HepG2 (cell line): ENCODE measurements around the gene NFKBIA. TPM values are rescaled to one million over a fixed set of nuclear protein-coding genes. Genes with fewer than 3 reads are reported as not detected.
A peak's percentile ranks its signal among the peaks of the same experiment; 100 is the strongest.

Experiments
- ARID3A ChIP-seq: IDR thresholded peaks from 2 replicates; pipeline ENCODE4 v1.6.1; 2012; ENCODE audit warnings: low read depth, low read length, improper control_type of control experiment
- ATF6 ChIP-seq: sonication (generic); formaldehyde crosslinking; conservative IDR thresholded peaks from 2 replicates; pipeline ENCODE4 v1.4.0; 2020; ENCODE audit warnings: missing genetic modification reagents
- FOXP1 ChIP-seq, 2 experiments: fragments of 450-650 bp in 1 of 2; IDR thresholded peaks; 2 replicates each; pipeline ENCODE4 v1.6.1; 2017 to 2018; ENCODE audit warnings: antibody characterized with exemption in 1 of 2
- GATAD2A ChIP-seq: IDR thresholded peaks from 2 replicates; pipeline ENCODE4 v1.6.1; 2016
- HMG20A ChIP-seq: IDR thresholded peaks from 2 replicates; pipeline ENCODE4 v1.6.1; 2016; ENCODE audit warnings: borderline replicate concordance
- JUND ChIP-seq: sonication (generic); formaldehyde crosslinking; IDR thresholded peaks from 2 replicates; pipeline ENCODE4 v1.8.0; 2022; ENCODE audit warnings: mild to moderate bottlenecking, missing genetic modification reagents
- KDM6A ChIP-seq: IDR thresholded peaks from 2 replicates; pipeline ENCODE4 v1.6.1; 2016; ENCODE audit warnings: low read depth
- MAFF ChIP-seq: IDR thresholded peaks from 2 replicates; pipeline ENCODE4 v1.6.1; 2011; ENCODE audit warnings: low read depth, low read length, improper control_type of control experiment
- MLLT10 ChIP-seq: sonication (generic); formaldehyde crosslinking; IDR thresholded peaks from 2 replicates; pipeline ENCODE4 v1.4.0; 2020; ENCODE audit warnings: missing genetic modification reagents
- NR2F6 ChIP-seq, 2 experiments: IDR thresholded peaks; 2 replicates each; pipeline ENCODE4 v1.6.1; 2016; ENCODE audit warnings: antibody characterized with exemption in 1 of 2, mild to moderate bottlenecking in 1 of 2
- SMC3 ChIP-seq: IDR thresholded peaks from 2 replicates; pipeline ENCODE4 v1.6.1; 2011; ENCODE audit warnings: low read length, improper control_type of control experiment
- SRSF1 ChIP-seq: fragments of 200-400 bp; formaldehyde crosslinking; optimal IDR thresholded peaks from 2 replicates; pipeline ENCODE3; 2017; ENCODE audit warnings: mild to moderate bottlenecking, low read depth, low read length, moderate library complexity
- STAG1 ChIP-seq: sonication (generic); formaldehyde crosslinking; IDR thresholded peaks from 2 replicates; pipeline ENCODE4 v1.4.0; 2020; ENCODE audit warnings: missing genetic modification reagents
- SYNCRIP ChIP-seq: fragments of 200-400 bp; formaldehyde crosslinking; IDR thresholded peaks from 2 replicates; pipeline ENCODE4 v1.6.1; 2018; ENCODE audit warnings: mild to moderate bottlenecking, low read depth, low read length; ENCODE audit not compliant: insufficient read depth
- TMF1 ChIP-seq: sonication (generic); formaldehyde crosslinking; IDR thresholded peaks from 2 replicates; pipeline ENCODE4 v1.8.1; 2022; ENCODE audit warnings: low read depth, missing genetic modification reagents
- ZBTB49 ChIP-seq: sonication (generic); formaldehyde crosslinking; IDR thresholded peaks from 2 replicates; pipeline ENCODE4 v1.4.0; 2020; ENCODE audit warnings: missing genetic modification reagents, borderline replicate concordance
- ZNF570 ChIP-seq: sonication (generic); formaldehyde crosslinking; IDR thresholded peaks from 2 replicates; pipeline ENCODE4 v1.4.0; 2020; ENCODE audit warnings: mild to moderate bottlenecking, missing genetic modification reagents, borderline replicate concordance
- ZNF629 ChIP-seq: sonication (generic); formaldehyde crosslinking; conservative IDR thresholded peaks from 2 replicates; pipeline ENCODE4 v1.5.0; 2020; ENCODE audit warnings: missing genetic modification reagents
- polyA plus RNA-seq, 8 experiments: library from polyadenylated mRNA; depleted of rRNA in 3 of 8; stranded (reverse) in 7 of 8; unstranded in 1 of 8; fragments of >200 nt; fragmentation: Illumina TruSeq in 4 of 8; extraction: Trizol in 4 of 8; gene quantifications; 2 replicates each; pipeline versions ENCODE4 v1.2.1 to v1.2.3, GENCODE V29; 2011 to 2016; ENCODE audit warnings: low read depth in 4 of 8, missing spikeins in 1 of 8, mixed read lengths in 1 of 8; ENCODE audit not compliant: insufficient read depth in 1 of 8
- total RNA-seq, 5 experiments: library from RNA; depleted of rRNA; stranded (reverse); fragments of >200 nt; fragmentation: Illumina TruSeq; extraction: Trizol; gene quantifications; 2 replicates each; pipeline ENCODE4 v1.2.3, GENCODE V29; 2016; ENCODE audit warnings: low read depth in 1 of 5
- TF ChIP-seq, protein P1 (sequence below), 2 experiments: sonication (generic) in 1 of 2; formaldehyde crosslinking in 1 of 2; IDR thresholded peaks; 2 replicates each; pipeline versions ENCODE4 v1.4.0 to v1.6.1; 2016 to 2020; ENCODE audit warnings: borderline replicate concordance in 1 of 2, low read depth in 1 of 2, mild to moderate bottlenecking in 1 of 2, missing genetic modification reagents in 1 of 2

NFKBIA gene
- total and polyA plus RNA-seq, 2 of the 13 experiments (the other 11 are each of a cell fraction or from before 2014, with no cell fraction given): 197 to 319 TPM

- TF ChIP-seq FOXP1 (IDR thresholded peaks at IDR 0.05) (no peak), FOXP1 (CRISPR knock-in tag; IDR thresholded peaks at IDR 0.05) (no peak), MAFF (no peak), ARID3A (0 out of 2 replicates have a peak, but pooled peaks have one; percentile 3), ZBTB49 (CRISPR knock-in tag) (no peak), ZNF629 (CRISPR knock-in tag) (no peak), HMG20A (CRISPR knock-in tag) (peak; percentile 19; the same call in 1 of the 2 replicates), SRSF1 (no peak), NR2F6 (IDR thresholded peaks at IDR 0.05) (peak; percentile 66), NR2F6 (CRISPR knock-in tag; IDR thresholded peaks at IDR 0.05) (peak; percentile 56; the same call in 1 of the 2 replicates), KDM6A (CRISPR knock-in tag) (0 out of 2 replicates have a peak, but pooled peaks have one; percentile 6), SMC3 (no peak), MLLT10 (no peak), ATF6 (CRISPR knock-in tag) (no peak), JUND (no peak; the same call in 1 of the 2 replicates), STAG1 (CRISPR knock-in tag) (no peak), GATAD2A (CRISPR knock-in tag) (peak; percentile 28; the same call in 1 of the 2 replicates), ZNF570 (CRISPR knock-in tag) (0 out of 2 replicates have a peak, but pooled peaks have one; percentile 88), TMF1 (CRISPR knock-in tag) (no peak; the same call in 1 of the 2 replicates), SYNCRIP (no peak)
- TF ChIP-seq, protein P1, sequence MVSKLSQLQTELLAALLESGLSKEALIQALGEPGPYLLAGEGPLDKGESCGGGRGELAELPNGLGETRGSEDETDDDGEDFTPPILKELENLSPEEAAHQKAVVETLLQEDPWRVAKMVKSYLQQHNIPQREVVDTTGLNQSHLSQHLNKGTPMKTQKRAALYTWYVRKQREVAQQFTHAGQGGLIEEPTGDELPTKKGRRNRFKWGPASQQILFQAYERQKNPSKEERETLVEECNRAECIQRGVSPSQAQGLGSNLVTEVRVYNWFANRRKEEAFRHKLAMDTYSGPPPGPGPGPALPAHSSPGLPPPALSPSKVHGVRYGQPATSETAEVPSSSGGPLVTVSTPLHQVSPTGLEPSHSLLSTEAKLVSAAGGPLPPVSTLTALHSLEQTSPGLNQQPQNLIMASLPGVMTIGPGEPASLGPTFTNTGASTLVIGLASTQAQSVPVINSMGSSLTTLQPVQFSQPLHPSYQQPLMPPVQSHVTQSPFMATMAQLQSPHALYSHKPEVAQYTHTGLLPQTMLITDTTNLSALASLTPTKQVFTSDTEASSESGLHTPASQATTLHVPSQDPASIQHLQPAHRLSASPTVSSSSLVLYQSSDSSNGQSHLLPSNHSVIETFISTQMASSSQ (IDR thresholded peaks at IDR 0.05; ENCODE audit: low read depth): no peak
- TF ChIP-seq, protein P1 (CRISPR knock-in tag; IDR thresholded peaks at IDR 0.05; ENCODE audit: borderline replicate concordance): peak; percentile 44; the same call in 1 of the 2 replicates
These were observed 19.3 kb downstream of the NFKBIA start (continued) for GRCh38 chr14:35385042-35385839.
